Measurements from ENCODE around the gene DPP9.

The DPP9 gene

GRCh38 chr19:4692251-4693077 lies 31.2 kb downstream of the DPP9 start:
- DNase-seq (ENCODE audit: low spot score), result no peak
- no peak for TF ChIP-seq CTCF (IDR thresholded peaks at IDR 0.05; ENCODE audit: borderline replicate concordance, control extremely low read depth, extremely low read depth, insufficient read depth, missing control alignments)
- in situ Hi-C loops (cut with MboI; ENCODE audit: low sequenced_read_pairs, unreplicated experiment), result no loop called here

GRCh38 chr19:4691373-4691772 lies 32.3 kb downstream of the DPP9 start:
- in situ Hi-C loops (cut with MboI; ENCODE audit: low sequenced_read_pairs, unreplicated experiment), result no loop called here
- TF ChIP-seq CTCF (IDR thresholded peaks at IDR 0.05; ENCODE audit: borderline replicate concordance, control extremely low read depth, extremely low read depth, insufficient read depth, missing control alignments), result no peak

GRCh38 chr19:4690361-4690760 lies 33.3 kb downstream of the DPP9 start:
- no peak for DNase-seq (ENCODE audit: low spot score)
- in situ Hi-C loops (cut with MboI; ENCODE audit: low sequenced_read_pairs, unreplicated experiment), result no loop called here
- TF ChIP-seq CTCF (IDR thresholded peaks at IDR 0.05; ENCODE audit: borderline replicate concordance, control extremely low read depth, extremely low read depth, insufficient read depth, missing control alignments), result no peak

More at GRCh38 chr19:4691373-4691772, 32.3 kb downstream of the DPP9 start:
- DNase-seq (ENCODE audit: low spot score), result no peak

- DNase-seq (ENCODE audit: low spot score), result no peak
- in situ Hi-C loops (cut with MboI; ENCODE audit: low sequenced_read_pairs, unreplicated experiment), result no loop called here
- TF ChIP-seq CTCF (IDR thresholded peaks at IDR 0.05; ENCODE audit: borderline replicate concordance, control extremely low read depth, extremely low read depth, insufficient read depth, missing control alignments), result no peak
Observed at GRCh38 chr19:4689403-4689802, 34.2 kb downstream of the DPP9 start.

GRCh38 chr19:4688587-4688986 lies 35.1 kb downstream of the DPP9 start:
- no peak for DNase-seq (ENCODE audit: low spot score)
- TF ChIP-seq CTCF (IDR thresholded peaks at IDR 0.05; ENCODE audit: borderline replicate concordance, control extremely low read depth, extremely low read depth, insufficient read depth, missing control alignments), result no peak
- in situ Hi-C loops (cut with MboI; ENCODE audit: low sequenced_read_pairs, unreplicated experiment), result no loop called here

GRCh38 chr19:4687396-4687795 lies 36.2 kb downstream of the DPP9 start:
- in situ Hi-C loops (cut with MboI; ENCODE audit: low sequenced_read_pairs, unreplicated experiment), result no loop called here
- no peak for DNase-seq (ENCODE audit: low spot score)
- TF ChIP-seq CTCF (IDR thresholded peaks at IDR 0.05; ENCODE audit: borderline replicate concordance, control extremely low read depth, extremely low read depth, insufficient read depth, missing control alignments), result no peak

Measured in GM13976 (cell line).